OCI-LY7 (cell line): ENCODE measurements around the gene TMEM127.

Experiments
- EZH2phosphoT487 ChIP-seq: fragments of 200-600 bp; sonication (generic); IDR thresholded peaks from 2 replicates; pipeline ENCODE4 v1.6.1; 2018; ENCODE audit warnings: low read depth, borderline replicate concordance, mild to moderate bottlenecking, mixed run types, antibody characterized with exemption, low read length, moderate library complexity, mixed read lengths
- TF ChIP-seq, protein P1 (sequence below): fragments of 200-600 bp; sonication (generic); conservative IDR thresholded peaks from 2 replicates; pipeline ENCODE4 v1.5.1; 2014; ENCODE audit warnings: mild to moderate bottlenecking, antibody characterized with exemption, low read length, moderate library complexity, mixed read lengths

DNA sequence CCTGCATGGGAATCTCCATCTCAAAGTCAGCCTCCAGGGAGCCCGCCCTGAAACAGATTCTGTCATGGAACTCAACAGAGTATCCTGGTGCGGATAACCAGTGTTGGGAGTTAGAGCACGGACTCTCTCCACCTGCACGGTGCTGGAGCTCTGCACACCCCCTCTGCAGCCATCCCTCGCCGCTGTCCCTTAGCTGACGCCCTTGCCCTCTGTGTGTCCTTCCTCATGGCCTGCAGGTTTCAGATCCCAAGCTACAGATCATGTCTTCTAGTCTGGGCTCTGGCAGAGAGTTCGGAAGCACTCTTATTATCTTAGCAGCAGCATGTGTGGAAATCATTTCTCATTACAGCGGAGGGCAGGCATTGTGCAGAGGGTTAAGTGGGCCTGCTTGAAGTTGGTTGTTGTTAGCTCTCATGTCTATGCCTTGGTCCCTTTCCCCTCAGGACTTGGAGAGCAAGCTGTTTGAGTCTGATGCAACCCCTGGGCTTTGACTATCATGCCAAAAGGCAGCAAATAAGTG, 26.0 kb downstream of the TMEM127 start:
- TF ChIP-seq, protein P1, sequence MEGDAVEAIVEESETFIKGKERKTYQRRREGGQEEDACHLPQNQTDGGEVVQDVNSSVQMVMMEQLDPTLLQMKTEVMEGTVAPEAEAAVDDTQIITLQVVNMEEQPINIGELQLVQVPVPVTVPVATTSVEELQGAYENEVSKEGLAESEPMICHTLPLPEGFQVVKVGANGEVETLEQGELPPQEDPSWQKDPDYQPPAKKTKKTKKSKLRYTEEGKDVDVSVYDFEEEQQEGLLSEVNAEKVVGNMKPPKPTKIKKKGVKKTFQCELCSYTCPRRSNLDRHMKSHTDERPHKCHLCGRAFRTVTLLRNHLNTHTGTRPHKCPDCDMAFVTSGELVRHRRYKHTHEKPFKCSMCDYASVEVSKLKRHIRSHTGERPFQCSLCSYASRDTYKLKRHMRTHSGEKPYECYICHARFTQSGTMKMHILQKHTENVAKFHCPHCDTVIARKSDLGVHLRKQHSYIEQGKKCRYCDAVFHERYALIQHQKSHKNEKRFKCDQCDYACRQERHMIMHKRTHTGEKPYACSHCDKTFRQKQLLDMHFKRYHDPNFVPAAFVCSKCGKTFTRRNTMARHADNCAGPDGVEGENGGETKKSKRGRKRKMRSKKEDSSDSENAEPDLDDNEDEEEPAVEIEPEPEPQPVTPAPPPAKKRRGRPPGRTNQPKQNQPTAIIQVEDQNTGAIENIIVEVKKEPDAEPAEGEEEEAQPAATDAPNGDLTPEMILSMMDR: no peak
- TF ChIP-seq EZH2phosphoT487: no peak
